ENCODE results near the gene KCNK2. TPM values are rescaled to one million over a fixed set of nuclear protein-coding genes. Genes with fewer than 3 reads are reported as not detected.

Gene KCNK2
- 8.0 and 8.7 TPM in 2 replicates for total RNA-seq (2014; rRNA removed; shearing (Covaris generic))

- peak; percentile 6 for DNase-seq (ENCODE audit: low read depth)
Measured at GRCh38 chr1:215082532-215083382, at the start of gene KCNK2. Gene KCNK2 (plus strand): TSS chr1:215082737. CDS start chr1:215083386, 649 bp downstream.

- DNase-seq (ENCODE audit: low read depth): no peak
Measured at GRCh38 chr1:215032911-215033526, 49.5 kb upstream of the KCNK2 start.

- DNase-seq (ENCODE audit: low read depth): no peak
Measured at GRCh38 chr1:215040190-215040589, 42.3 kb upstream of the KCNK2 start.

- no peak for DNase-seq (ENCODE audit: low read depth)
Measured at GRCh38 chr1:215043401-215043800, 39.1 kb upstream of the KCNK2 start.

DNA sequence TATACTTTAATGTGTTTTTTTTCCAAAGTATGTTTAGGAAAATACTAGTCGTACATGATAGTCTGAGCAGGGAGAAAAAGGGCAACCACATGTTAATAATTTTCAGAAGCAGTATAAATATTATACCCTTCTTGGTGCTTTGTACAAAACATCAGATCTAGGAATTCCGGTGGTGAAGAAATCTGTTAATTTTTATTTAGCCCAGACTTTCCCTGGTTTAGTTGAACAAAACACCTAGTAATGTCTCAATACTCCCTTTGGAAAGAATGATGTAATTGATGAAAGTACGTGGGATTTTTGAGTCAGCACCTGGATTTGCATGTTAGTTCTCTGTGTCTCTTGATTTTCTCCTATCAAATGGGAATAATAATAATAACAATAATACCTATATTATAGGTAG is 38.4 kb upstream of the KCNK2 start:
- no peak for DNase-seq (ENCODE audit: low read depth)

DNA sequence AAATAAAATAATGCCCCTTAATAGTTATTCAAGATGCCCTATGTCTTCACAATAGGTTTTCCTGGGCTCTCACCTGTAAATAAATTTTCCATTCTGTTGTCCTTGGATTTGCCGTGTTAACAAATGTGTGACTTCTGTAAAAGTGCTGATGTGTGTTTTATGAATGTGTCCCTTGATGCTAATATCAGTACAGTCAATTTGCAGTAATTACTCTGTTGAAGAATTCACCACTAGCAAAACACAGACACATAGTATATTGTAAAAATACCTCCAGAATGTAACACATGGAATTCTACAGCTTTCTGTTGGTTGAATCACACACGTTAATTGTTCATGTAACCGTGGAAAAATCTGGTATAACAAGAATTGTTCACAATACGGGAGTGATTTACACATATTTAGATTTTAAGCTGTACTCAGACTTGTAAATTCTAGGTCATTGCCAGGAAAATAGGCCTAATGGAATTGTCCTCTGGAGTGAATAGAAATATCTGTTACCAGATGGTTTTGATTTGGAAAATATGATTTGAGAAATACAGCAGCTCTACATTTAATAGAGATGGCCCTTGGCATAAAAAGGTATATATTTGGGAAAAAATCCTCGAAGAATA is 36.7 kb upstream of the KCNK2 start:
- DNase-seq (ENCODE audit: low read depth): no peak

- DNase-seq (ENCODE audit: low read depth): no peak
Measured at GRCh38 chr1:215052256-215053015, 30.1 kb upstream of the KCNK2 start.

GRCh38 chr1:215054266-215054665 is 28.3 kb upstream of the KCNK2 start:
- no peak for DNase-seq (ENCODE audit: low read depth)

GRCh38 chr1:215055281-215055935 is 27.1 kb upstream of the KCNK2 start:
- DNase-seq (ENCODE audit: low read depth): no peak

- peak; percentile 56 for DNase-seq (ENCODE audit: low read depth)
Measured at GRCh38 chr1:215056584-215056983, 26.0 kb upstream of the KCNK2 start.

DNA sequence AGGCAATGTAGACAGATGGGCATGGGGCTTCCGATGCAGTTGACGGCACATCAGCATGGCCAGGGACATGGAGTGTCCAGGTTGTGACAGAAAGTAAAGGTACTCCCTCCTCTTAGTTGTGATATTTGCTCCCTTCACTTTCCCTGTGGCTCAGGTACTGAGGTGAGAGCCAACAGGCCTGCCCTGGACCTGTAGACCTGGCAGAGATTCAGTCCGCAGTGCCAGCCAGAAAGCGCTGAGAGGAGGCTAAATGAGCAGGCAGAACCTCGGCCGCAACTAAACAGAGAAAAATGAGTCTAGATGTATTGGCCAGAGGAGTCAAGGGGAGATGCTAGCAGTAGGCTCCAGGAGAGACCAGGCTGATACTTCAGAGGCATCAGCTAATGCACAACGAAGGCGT is 22.6 kb upstream of the KCNK2 start:
- no peak for DNase-seq (ENCODE audit: low read depth)

DNA sequence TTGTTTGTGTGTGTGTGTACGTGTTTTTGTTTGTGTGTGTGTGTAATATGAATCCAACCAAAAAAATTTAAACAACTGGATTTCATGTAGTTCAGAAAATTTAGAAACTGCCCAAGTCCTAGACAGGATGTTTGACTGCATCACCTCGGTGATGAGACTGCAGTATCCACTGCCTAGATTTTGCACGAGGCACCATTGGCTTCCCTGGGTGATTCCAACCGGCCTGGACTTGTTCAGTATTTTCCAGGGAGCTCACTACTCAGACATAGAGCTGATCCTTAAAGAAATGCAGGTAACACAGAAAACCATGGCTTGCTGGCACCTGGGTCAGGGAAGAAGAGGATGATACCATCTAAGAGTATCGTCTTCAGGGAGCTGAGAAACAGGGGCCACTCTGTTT is 18.2 kb upstream of the KCNK2 start:
- no peak for DNase-seq (ENCODE audit: low read depth)

DNA sequence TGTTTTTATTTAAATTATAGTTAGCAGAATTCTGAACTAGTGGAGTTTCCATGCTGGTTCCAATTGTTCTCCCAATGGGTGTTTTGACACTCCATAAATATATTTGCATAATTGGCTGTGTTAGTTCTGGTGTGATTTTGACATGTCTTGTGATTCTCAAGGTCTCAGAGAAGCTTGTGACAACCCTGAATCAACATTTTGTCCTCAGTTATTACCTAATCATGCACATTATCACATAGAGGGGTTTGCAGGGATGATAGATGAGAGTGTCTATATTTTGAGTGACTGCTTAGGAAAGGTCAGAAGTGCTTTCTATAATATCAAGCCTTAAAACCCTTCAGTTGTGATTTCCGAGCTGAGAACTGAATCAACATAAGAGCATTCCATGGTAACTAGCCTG is 11.5 kb upstream of the KCNK2 start:
- no peak for DNase-seq (ENCODE audit: low read depth)

- DNase-seq (ENCODE audit: low read depth): peak; percentile 52
Measured at GRCh38 chr1:215076322-215076721, 6.2 kb upstream of the KCNK2 start.

GRCh38 chr1:215079456-215079855 is 3.1 kb upstream of the KCNK2 start:
- no peak for DNase-seq (ENCODE audit: low read depth)

DNA sequence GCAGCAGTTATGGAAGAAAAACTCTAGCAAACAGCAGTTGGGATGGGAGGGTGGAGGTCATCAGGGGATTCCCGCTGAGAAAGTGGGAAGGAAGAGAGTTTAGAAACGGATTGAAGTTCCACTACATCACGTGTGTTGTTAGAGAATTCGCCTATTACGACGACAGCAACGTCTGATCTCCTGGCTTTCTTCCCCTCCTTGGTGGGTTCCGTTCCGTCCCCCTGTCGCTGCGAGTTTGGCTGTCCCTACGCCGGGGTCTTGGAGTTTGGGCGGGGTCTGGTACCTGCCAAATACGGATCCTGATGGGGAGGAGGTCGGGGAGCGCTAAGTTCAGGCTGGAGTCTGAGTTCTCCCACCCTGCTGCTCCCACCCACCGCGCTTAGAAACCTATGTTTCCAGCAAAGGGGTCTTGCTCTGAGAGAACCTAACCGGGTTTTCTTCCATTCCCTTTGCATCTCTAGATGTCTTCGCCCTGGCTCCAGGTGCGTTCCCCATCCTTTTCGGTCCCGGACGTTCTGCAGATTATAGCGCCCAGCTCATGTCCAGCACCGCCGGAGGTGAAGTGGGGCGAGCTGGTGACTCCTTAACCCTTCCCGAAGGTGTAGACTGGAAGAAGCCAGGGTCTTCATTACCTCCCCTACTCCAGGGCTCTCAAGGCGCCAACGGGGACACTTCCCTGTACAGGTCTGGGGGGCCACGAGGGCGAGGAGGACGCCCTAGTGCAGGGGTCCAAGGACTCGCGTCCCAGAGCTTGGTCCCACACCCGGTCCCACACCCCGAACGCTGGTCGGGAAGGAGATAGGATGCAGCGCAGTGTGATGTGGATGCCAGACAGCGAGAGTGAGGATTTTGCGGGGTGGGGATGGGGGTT is 641 bp upstream of the KCNK2 start:
- no peak for DNase-seq (ENCODE audit: low read depth)

DNA sequence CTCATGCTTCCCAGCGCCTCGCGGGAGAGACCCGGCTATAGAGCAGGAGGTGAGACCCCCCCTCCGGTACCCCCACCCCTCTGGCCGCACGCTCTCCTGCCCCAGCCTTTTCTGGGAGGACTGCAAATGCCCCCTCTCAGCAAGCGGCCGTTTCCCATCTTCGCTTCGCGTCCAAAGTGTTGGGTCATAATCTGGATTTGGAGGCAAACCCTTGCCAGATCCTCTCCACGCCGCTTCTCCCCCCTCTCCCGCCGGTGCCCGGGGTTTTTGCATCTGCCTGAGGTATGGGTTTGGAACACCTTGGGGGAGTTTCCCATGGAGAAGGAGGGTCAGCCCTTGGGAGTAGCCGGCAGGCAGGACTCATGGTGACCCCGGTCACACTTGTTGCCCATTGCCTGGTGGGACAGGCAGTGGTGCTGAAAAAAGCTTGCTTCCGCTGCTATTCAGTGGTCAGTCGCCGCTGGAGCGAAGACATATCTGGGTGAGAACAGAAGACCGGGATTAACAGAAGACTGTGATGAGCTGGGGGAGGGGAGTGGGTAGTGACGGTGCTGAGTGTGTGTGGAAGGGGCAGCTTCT is 935 bp downstream of the KCNK2 start:
- peak; percentile 44 for DNase-seq (ENCODE audit: low read depth)

- no peak for DNase-seq (ENCODE audit: low read depth)
Measured at GRCh38 chr1:215084621-215085020, 2.1 kb downstream of the KCNK2 start.

GRCh38 chr1:215087603-215088002 is 5.1 kb downstream of the KCNK2 start:
- DNase-seq (ENCODE audit: low read depth): no peak

GRCh38 chr1:215094381-215094780 is 11.8 kb downstream of the KCNK2 start:
- DNase-seq (ENCODE audit: low read depth): no peak

All from RPMI7951 (cell line).